Suppressor macrophage treated with lipopolysaccharide for 4 hours (primary cell): Measurements from ENCODE around the gene C22orf39.
"Not testable (repeated sequence)": the region's sequence is repeated elsewhere in the genome, so short reads cannot be mapped to it uniquely, and the experiment has no call there.

Experiments
- DNase-seq: peaks from one replicate; pipeline ENCODE4 v3.0.0-alpha.2; 2020

The C22orf39 gene

DNA sequence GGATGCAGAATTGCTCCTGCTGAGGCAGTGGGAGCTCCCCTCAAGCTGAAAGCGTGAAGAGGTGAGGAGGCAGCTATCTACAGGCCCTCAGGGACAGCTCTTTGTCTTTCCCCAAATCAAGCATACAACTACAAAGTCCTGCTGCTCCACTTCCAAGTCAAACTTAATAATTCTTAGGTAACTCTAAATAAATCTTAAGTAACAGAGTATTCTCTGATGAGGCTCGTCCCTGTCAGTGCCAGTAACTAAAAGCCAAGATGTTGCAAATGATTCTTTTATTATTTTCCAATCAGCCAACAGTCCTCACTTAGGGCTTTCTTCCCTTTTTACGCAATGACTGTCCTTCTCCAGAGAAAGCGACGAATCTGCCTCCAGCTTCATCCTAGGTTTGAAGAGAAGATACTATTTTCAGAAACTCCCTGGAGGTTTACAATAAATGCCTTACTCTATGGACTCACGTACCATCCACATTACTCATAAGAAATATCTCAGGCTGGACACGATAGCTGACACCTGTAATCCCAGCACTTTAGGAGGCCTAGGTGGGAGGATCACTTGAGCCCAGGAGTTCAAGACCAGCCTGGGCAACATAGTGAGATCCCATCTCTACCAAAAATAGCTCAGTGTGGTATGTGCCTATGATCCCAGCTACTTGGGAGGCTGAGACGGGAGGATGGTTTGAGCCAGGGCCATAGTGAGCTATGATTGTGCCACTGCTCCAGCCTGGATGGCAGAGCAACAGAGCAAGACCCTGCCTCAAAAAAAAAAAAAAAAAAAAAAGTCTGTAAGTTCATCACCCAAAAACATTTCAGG lies 3.1 kb upstream of the C22orf39 start:
- no peak for DNase-seq

- no peak for DNase-seq
These were observed 1.9 kb upstream of the C22orf39 start for GRCh38 chr22:19449422-19449767.

DNA sequence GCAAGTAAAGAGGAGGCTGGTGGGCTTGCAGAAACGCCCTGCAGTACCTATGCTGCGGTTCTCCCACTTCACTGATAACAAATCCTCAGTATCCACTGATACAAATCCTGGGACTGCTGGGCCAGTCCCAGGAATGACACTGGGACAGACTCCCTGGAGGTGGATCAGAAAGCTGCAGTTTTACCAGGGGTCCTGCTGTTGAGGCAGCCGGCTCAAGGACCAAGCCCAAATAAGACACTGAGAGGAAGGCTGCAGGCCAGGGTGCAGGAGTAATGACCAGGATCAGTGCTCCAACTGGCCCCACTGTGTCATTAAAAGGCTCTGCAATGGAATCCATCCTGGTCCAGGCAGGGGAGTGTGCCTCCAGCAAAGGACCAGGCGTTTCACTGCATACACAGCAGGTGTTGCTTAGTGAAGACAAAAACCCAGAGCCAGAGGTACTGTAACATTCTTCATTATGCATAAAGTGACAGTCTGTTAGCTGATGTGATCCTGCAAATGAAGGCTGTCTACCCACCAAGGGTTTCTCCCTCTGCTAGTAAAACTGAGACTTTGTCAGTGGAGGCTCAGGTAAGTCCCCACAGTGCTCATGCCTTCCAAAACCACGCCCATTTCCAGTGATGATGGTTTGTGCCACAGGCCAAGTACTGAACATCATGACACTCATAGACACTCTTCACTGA lies 1.4 kb upstream of the C22orf39 start:
- no peak for DNase-seq

GRCh38 chr22:19448076-19448607 lies 631 bp upstream of the C22orf39 start:
- DNase-seq, result no peak

DNA sequence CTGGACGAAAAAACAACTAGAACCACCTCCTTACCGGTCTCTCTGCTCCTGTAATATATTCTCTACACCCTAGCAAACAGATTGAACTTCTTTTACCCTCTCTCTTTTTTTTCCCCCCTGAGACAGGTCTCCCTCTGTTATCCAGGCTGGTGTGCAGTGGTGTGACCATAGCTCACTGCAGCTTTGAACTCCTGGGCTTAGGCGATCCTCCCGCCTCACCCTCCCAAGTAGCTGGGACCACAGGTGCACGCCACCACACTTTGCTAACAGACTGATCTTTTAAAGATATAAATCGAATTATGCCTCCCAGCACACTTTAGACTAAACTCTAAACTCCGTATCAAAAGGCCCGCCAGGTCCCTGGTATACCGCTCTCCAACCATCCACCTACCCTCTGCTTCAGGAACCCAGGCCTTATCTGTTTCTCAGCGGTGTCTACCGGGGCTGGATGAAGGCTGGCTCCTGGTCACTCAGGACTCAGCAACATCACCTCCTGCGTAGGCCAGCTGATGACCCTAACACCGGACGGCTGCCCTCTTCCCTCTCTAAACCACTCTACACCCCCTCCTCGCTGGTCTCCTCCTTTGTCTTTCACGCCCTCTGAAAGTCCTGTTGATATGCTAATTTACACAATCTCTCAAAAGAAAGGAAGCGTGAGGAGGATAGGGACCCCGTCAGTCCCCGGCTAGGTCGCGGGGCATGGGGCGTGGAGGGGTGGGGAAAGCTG lies 745 bp downstream of the C22orf39 start:
- no peak for DNase-seq

DNA sequence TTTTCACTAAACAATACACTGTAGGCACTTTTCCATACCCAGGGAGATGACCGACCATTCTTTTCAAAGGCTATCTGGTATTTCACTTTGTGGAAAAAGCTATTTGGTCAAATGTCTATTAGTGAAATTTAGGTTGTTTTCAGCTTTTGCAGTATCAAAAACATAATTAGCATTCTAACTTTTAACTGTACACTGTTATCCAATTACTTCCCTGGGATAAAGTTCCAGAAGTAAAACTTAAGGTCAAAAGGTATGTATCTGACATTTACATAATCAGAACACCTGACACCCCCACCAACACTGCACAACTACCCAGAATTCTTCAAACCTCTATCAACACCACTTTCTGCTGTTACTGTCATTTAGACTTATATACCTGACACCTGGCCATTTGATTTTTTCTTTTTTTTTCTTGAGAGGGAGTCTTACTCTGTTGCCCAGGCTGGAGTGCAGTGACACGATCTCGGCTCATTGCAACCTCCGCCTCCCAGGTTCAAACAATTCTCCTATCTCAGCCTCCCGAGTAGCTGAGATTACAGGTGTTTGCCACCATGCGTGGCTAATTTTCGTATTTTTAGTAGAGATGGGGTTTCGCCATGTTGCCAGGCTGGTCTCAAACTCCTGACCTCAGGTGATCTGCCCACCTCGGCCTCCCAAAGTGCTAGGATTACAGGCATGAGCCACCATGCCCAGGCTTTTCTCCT lies 2.1 kb downstream of the C22orf39 start:
- not testable (repeated sequence) for DNase-seq

GRCh38 chr22:19443544-19444211 lies 3.8 kb downstream of the C22orf39 start:
- DNase-seq, result no peak

DNA sequence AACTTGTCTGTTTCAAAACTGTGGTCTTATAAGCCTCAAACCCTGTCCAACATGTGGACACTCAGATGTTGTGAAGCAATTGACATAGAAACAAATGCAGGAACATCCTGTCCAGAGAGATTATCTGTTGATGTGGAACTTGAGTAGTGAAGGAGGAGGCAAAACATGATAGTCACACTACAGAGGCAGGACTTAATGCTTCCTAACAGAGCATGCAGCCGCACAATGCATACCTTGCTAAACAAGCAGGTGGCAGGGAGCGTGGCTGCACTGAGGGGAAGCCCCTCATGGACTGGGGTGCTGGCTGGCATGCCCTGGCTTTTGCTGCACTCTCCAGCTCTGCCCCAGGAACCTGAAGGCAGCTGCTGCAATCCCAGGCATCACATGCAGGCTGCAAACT lies 5.3 kb downstream of the C22orf39 start:
- no peak for DNase-seq

GRCh38 chr22:19440411-19441195 lies 6.9 kb downstream of the C22orf39 start:
- DNase-seq, result no peak

GRCh38 chr22:19438298-19438697 lies 9.2 kb downstream of the C22orf39 start:
- peak; percentile 17 for DNase-seq

DNA sequence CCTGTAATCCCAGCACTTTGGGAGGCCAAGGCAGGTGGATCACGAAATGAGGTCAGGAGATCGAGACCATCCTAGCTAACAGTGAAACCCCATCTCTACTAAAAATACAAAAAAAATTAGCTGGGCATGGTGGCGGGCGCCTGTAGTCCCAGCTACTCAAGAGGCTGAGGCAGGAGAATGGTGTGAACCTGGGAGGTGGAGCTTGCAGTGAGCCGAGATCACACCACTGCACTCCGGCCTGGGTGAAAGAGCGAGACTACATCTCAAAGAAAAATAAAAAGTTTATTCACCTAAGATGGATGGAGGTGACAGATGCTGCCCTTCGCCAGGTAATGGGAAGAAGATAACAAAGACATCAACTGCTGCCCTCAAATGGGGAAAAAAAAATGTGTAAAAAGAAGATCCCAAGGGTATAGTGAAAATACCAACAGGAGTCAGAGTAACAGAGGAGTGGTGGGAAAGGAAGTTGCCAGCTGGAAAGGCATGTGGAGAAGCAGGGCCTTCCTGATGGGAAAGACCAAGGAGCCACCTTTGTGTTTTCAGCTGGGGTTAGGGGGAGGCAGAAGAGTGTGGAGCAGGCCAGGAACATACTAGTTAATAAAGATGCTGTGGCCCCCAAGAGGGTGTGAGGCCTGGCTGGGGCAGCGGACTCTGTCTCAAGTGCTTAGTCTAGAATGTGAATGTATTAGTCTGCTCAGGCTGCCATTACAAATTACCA lies 10.9 kb downstream of the C22orf39 start:
- not testable (repeated sequence) for DNase-seq

DNA sequence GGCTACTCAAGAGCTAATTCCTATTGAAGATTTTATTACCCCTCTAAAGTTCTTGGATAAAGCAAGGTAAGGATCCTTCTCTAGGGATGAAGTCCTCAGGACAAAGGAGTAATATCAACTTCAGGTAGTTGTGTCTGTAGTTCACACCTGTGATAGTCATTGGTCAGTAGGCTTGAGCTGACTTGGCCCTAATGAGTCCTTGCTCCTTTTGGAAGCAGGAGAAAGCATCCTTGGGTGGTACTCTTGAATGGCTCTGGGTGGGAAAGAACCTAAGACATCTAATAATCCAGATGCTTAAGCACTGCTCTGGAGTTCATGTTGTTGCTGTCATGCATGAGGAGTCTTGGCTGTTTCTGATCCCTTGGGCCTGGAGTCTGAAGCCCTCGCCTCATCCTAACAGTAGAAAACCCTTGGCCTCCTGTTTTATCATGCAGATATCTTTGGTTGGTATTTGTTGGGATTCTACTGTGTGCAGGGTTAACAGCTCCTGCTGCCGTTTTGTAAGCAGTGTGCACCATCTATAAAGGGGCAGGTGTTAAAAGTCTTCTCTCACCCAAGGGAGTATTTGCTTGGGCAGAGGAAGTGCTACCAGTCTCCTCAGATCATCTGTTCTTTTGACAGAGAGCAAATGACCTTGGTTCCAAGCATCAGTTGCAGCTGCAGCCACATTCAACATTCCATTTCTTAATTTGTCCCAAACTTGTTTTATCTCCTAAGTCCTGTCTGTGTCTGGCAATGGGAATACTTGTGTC lies 12.5 kb downstream of the C22orf39 start:
- DNase-seq, result no peak

DNA sequence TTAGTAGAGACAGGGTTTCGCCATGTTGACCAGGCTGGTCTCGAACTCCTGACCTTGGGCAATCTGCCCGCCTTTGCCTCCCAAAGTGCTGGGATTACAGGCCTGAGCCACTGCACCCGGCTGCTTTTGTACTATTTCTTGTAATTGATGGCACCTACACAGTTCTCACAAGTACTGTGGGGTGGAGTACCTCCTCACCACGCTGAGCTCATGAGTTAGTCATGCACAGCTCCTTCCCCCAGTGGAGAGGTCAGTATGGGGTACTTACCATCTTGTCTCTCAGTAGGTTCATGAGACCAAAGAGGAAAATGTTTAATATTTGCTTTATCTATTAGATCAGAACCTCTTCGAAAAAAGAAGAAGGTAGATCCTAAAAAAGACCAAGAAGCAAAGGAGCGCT lies 13.1 kb downstream of the C22orf39 start:
- no peak for DNase-seq

GRCh38 chr22:19432133-19432851 lies 15.2 kb downstream of the C22orf39 start, which contains the start of gene MRPL40:
Gene MRPL40 (plus strand): TSS chr22:19432545. CDS start chr22:19432555, 10 bp downstream.
- DNase-seq, result peak; percentile 99

GRCh38 chr22:19431649-19432132 lies 15.8 kb downstream of the C22orf39 start, which contains the start of gene HIRA:
Gene HIRA (minus strand): TSS chr22:19431733. CDS start chr22:19431476, 257 bp downstream.
- peak; percentile 78 for DNase-seq

GRCh38 chr22:19430890-19431541 lies 16.5 kb downstream of the C22orf39 start:
- peak; percentile 18 for DNase-seq

- DNase-seq, result peak; percentile 71
These were observed 17.3 kb downstream of the C22orf39 start for GRCh38 chr22:19429950-19430889.
